IMR-90 (cell line): Measurements from ENCODE around the gene PAMR1. TPM values are rescaled to one million over a fixed set of nuclear protein-coding genes. Genes with fewer than 3 reads are reported as not detected.

Experiments used
- ATAC-seq: fragments of 200-7000 bp; cut with Tn5 transposase; 2 replicates; pipeline ENCODE4 v1.9.1; 2020; ENCODE audit warnings: low read depth, mild to moderate bottlenecking, moderate library complexity
- BruUV-seq: library from RNA; stranded (reverse); fragments of 400-500 nt; replicated peaks from 2 replicates; lab custom pipeline; 2021; lab: Mats Ljungman, UMichigan
- CTCF ChIA-PET: fragments of 300-600 bp; formaldehyde crosslinking; extraction: SDS; loops from one replicate; lab custom pipeline; 2021; ENCODE audit warnings: antibody characterized with exemption; lab: Yijun Ruan, JAX
- POLR2A ChIA-PET: fragments of 300-600 bp; sonication (Branson Sonifier 250); formaldehyde crosslinking; loops from one replicate; lab custom pipeline; 2022; ENCODE audit warnings: antibody characterized with exemption; ENCODE audit not compliant: unreplicated experiment; lab: Charles Lee
- DNase-seq: peaks from one replicate; pipeline ENCODE4 v3.0.0; 2013
- H2AFZ ChIP-seq: replicated peaks from 2 replicates; pipeline ENCODE3; 2013; ENCODE audit warnings: low read length, mild to moderate bottlenecking; ENCODE audit not compliant: poor library complexity
- H2AK5ac ChIP-seq: 2 replicates; pipeline ENCODE4 v1.6.1; 2013; ENCODE audit warnings: low read depth, low read length, inconsistent platforms
- H2AK9ac ChIP-seq: replicated peaks from 2 replicates; pipeline ENCODE3; 2013; ENCODE audit warnings: mild to moderate bottlenecking, low read depth, low read length, moderate library complexity; ENCODE audit not compliant: poor library complexity
- H2BK120ac ChIP-seq: 2 replicates; pipeline ENCODE4 v1.6.1; 2013; ENCODE audit warnings: low read depth, low read length, inconsistent platforms
- H2BK15ac ChIP-seq: 3 replicates; pipeline ENCODE4 v1.6.1; 2013; ENCODE audit warnings: low read depth, low read length, inconsistent platforms
- H2BK20ac ChIP-seq: 2 replicates; pipeline ENCODE4 v1.6.1; 2013; ENCODE audit warnings: low read depth, mild to moderate bottlenecking, inconsistent platforms, low read length, moderate library complexity
- H2BK5ac ChIP-seq: 2 replicates; pipeline ENCODE4 v1.6.1; 2013; ENCODE audit warnings: mild to moderate bottlenecking, low read depth, low read length, inconsistent platforms; ENCODE audit not compliant: poor library complexity, severe bottlenecking
- H3K14ac ChIP-seq: replicated peaks from 2 replicates; pipeline ENCODE4 v1.6.1; 2013; ENCODE audit warnings: low read depth, low read length, inconsistent platforms
- H3K18ac ChIP-seq: 2 replicates; pipeline ENCODE4 v1.6.1; 2013; ENCODE audit warnings: low read depth, low read length, control low read depth
- H3K23ac ChIP-seq: 2 replicates; pipeline ENCODE4 v1.6.1; 2013; ENCODE audit warnings: low read depth, low read length, inconsistent platforms
- H3K27ac ChIP-seq: 2 replicates; pipeline ENCODE4 v1.5.1; 2013; ENCODE audit warnings: mild to moderate bottlenecking, control low read depth, low read length; ENCODE audit not compliant: insufficient read depth
- H3K27me3 ChIP-seq: 2 replicates; pipeline ENCODE4 v1.6.1; 2013; ENCODE audit warnings: low read length; ENCODE audit not compliant: control insufficient read depth, insufficient read depth
- H3K36me3 ChIP-seq: 2 replicates; pipeline ENCODE4 v1.6.1; 2013; ENCODE audit warnings: low read length, mixed read lengths; ENCODE audit not compliant: control insufficient read depth, insufficient read depth
- H3K4ac ChIP-seq: 2 replicates; pipeline ENCODE4 v1.6.1; 2013; ENCODE audit warnings: low read depth, low read length, inconsistent platforms
- H3K4me1 ChIP-seq: 2 replicates; pipeline ENCODE4 v1.6.1; 2013; ENCODE audit warnings: low read length, mixed read lengths; ENCODE audit not compliant: control insufficient read depth, insufficient read depth
- H3K4me2 ChIP-seq: 2 replicates; pipeline ENCODE4 v1.6.1; 2013; ENCODE audit warnings: low read depth, mild to moderate bottlenecking, control low read depth, low read length, moderate library complexity
- H3K4me3 ChIP-seq: 2 replicates; pipeline ENCODE4 v1.5.1; 2013; ENCODE audit warnings: low read depth, mild to moderate bottlenecking, control low read depth, low read length, moderate library complexity; ENCODE audit not compliant: insufficient read depth
- H3K56ac ChIP-seq: 2 replicates; pipeline ENCODE4 v1.6.1; 2013; ENCODE audit warnings: low read length, inconsistent platforms; ENCODE audit not compliant: insufficient read depth; ENCODE audit errors: extremely low read depth
- H3K79me1 ChIP-seq, 2 experiments: 2 replicates each; pipeline ENCODE4 v1.6.1; 2013; ENCODE audit warnings: low read length in 2 of 2, inconsistent platforms in 1 of 2, low read depth in 1 of 2
- H3K9ac ChIP-seq: 2 replicates; pipeline ENCODE4 v1.6.1; 2013; ENCODE audit warnings: low read depth, low read length, control low read depth
- H3K9me1 ChIP-seq: 2 replicates; pipeline ENCODE4 v1.6.1; 2013; ENCODE audit warnings: low read length, inconsistent platforms; ENCODE audit not compliant: insufficient read depth
- H3K9me3 ChIP-seq: 2 replicates; pipeline ENCODE4 v1.6.1; 2013; ENCODE audit warnings: low read length; ENCODE audit not compliant: control insufficient read depth, insufficient read depth
- H4K20me1 ChIP-seq: 2 replicates; pipeline ENCODE4 v1.6.1; 2013; ENCODE audit warnings: low read length, inconsistent platforms; ENCODE audit not compliant: insufficient read depth
- H4K5ac ChIP-seq: 2 replicates; pipeline ENCODE4 v1.6.1; 2013; ENCODE audit warnings: mild to moderate bottlenecking, low read depth, low read length, control low read depth
- H4K8ac ChIP-seq, 2 experiments: 2 replicates each; pipeline ENCODE4 v1.6.1; 2013; ENCODE audit warnings: low read depth in 2 of 2, low read length in 2 of 2, control low read depth in 1 of 2, inconsistent platforms in 1 of 2
- H4K91ac ChIP-seq: 2 replicates; pipeline ENCODE4 v1.6.1; 2013; ENCODE audit warnings: low read depth, low read length, inconsistent platforms; ENCODE audit not compliant: insufficient read depth
- CHD1 ChIP-seq: IDR thresholded peaks from 2 replicates; pipeline ENCODE4 v1.6.1; 2012; ENCODE audit warnings: low read depth, low read length, improper control_type of control experiment
- MAFK ChIP-seq: IDR thresholded peaks from 2 replicates; pipeline ENCODE4 v1.6.1; 2012; ENCODE audit warnings: low read depth, low read length, improper control_type of control experiment
- MAZ ChIP-seq: IDR thresholded peaks from 2 replicates; pipeline ENCODE4 v1.6.1; 2012; ENCODE audit warnings: low read depth, mild to moderate bottlenecking, low read length, improper control_type of control experiment, moderate library complexity, borderline replicate concordance
- RFX5 ChIP-seq: IDR thresholded peaks from 2 replicates; pipeline ENCODE4 v1.8.0; 2012; ENCODE audit warnings: low read depth, mild to moderate bottlenecking, low read length, moderate library complexity
- WGBS, 2 experiments: methylation state at CpG; one replicate each; pipeline versions ENCODE4 v1.1.5 to v1.1.7; 2013; ENCODE audit warnings: missing lambda C conversion rate in 2 of 2; ENCODE audit not compliant: insufficient read length in 1 of 2; ENCODE audit errors: extremely low coverage in 2 of 2; 5-methylcytosine and 5-hydroxymethylcytosine counted together
- dilution Hi-C: fragments of 300-500 bp; cut with HindIII; formaldehyde crosslinking; loops from one replicate; pipeline ENCODE4 v1.14.3; 2018; ENCODE audit warnings: low sequenced_read_pairs; ENCODE audit not compliant: unreplicated experiment
- in situ Hi-C: fragments of 300-500 bp; cut with MboI; formaldehyde crosslinking; loops from 3 replicates; pipeline ENCODE4 v1.14.3; 2019; ENCODE audit warnings: low sequenced_read_pairs, inconsistent platforms, mixed read lengths
- intact Hi-C: fragments of 100-400 bp; cut with micrococcal nuclease; formaldehyde crosslinking; loops from 2 replicates; pipeline ENCODE4 v1.10.0; 2022
- polyA plus RNA-seq, 3 experiments: library from polyadenylated mRNA; depleted of rRNA; stranded (reverse); fragments of >200 nt; gene quantifications; 2 replicates each; pipeline ENCODE4 v1.2.3, GENCODE V29; 2012; ENCODE audit warnings: low replicate concordance in 1 of 3
- total RNA-seq: library from RNA; depleted of rRNA; stranded (reverse); fragments of >200 nt; gene quantifications from 2 replicates; pipeline ENCODE4 v1.2.3, GENCODE V29; 2012

The PAMR1 gene
- total and polyA plus RNA-seq, 2 of the 4 experiments (the other 2 are of a cell fraction): 70.7 to 80.7 TPM

DNA sequence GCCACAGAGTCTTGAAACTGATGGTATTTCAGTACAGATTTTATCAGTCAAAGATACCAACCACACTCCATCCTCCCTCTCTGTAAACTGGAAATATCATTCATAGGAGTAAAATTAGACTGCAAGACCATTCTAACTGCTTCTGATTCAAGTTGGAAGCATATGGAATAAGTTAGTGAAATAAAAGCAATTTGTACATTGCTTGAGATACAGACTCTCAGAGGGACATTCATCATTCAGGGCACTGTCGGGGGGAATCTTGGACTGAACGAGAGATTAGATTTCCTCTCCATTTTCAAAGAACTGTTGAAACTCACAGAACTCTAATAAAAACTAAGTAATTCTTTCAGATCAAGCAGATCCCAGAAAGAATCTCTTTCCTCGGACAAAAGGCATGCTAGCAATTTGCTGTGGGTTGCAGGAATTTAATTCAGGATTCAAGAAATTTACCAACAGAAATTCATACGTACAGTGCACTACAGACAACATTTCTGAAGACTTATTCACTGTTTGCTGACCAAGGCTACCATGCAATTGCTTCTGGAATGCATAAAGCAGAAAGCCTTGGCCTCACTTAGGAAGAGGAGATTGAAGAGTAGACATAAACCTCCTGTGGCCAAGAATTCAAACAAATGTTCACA is 34.1 kb downstream of the PAMR1 start (continued):
- TF ChIP-seq MAZ: no peak
- TF ChIP-seq CHD1: no peak

- Histone ChIP-seq H2BK120ac (peak overlapping the region; percentile 47), H2BK5ac (peak overlapping the region; percentile 32), H3K56ac (no peak overlapping the region), H2AK5ac (0 out of 2 replicates have a peak overlapping the region, but pooled peaks have one; percentile 47), H3K27me3 (no peaks in the 10 kb centered on the region), H3K27ac (peak overlapping the region; percentile 28; the same call in 1 of the 2 replicates), H4K5ac (no peak overlapping the region), H2AK9ac (no peak overlapping the region), H3K9me3 (peaks cover 2% of the 10 kb centered on the region), H3K4me3 (no peak overlapping the region), H3K9ac (0 out of 2 replicates have a peak overlapping the region, but pooled peaks have one; percentile 24), H2BK15ac (peak overlapping the region; percentile 59; the same call in 2 of the 3 replicates), H4K8ac (peak overlapping the region in 1 of 2 experiments; percentile 42; a peak in 2 of 4 replicates), H3K18ac (peak overlapping the region; percentile 45; the same call in 1 of the 2 replicates), H3K4me1 (peaks cover 27% of the 10 kb centered on the region), H2BK20ac (peak overlapping the region; percentile 59; the same call in 1 of the 2 replicates), H4K91ac (no peak overlapping the region), H3K4ac (peak overlapping the region; percentile 60; the same call in 1 of the 2 replicates), H3K23ac (no peak overlapping the region), H3K14ac (0 out of 2 replicates have a peak overlapping the region, but pooled peaks have one; percentile 14), H2AFZ (no peak overlapping the region), H4K20me1 (peaks cover 4% of the 10 kb centered on the region; the same call in 1 of the 2 replicates), H3K36me3 (peaks cover 14% of the 10 kb centered on the region), H3K79me1 (peaks cover 16 to 56% of the 10 kb centered on the region in 2 experiments), H3K9me1 (peaks cover 29% of the 10 kb centered on the region), H3K4me2 (no peak overlapping the region)
- no TSS peak for BruUV-seq
- dilution Hi-C loops: no loop called here
- intact Hi-C loops: loop anchor here (5.0 to 10.0 kb wide), 2 partner anchors 253 to 334 kb away; no protein-coding TSS in a partner anchor
- ChIA-PET CTCF (interaction anchor here (0.6 to 1.4 kb wide), 6 partner anchors 23 to 334 kb away, joined by 3 to 5 read pairs (median 3); partner anchors contain the start of gene PAMR1), POLR2A (interaction anchor here (0.6 kb wide), 1 partner anchor 360 kb away, joined by 7 read pairs; no protein-coding TSS in a partner anchor)
- DNase-seq: peak; percentile 49
- in situ Hi-C loops: loop anchor here (10.0 kb wide), 1 partner anchor 777 kb away; no protein-coding TSS in a partner anchor
- no CpG with 5 or more reads among the region's 1 CpG for WGBS, 2 experiments
- TF ChIP-seq MAFK: no peak
- TF ChIP-seq RFX5: no peak
- no peak for ATAC-seq
Observed at GRCh38 chr11:35488117-35488516, 37.3 kb downstream of the PAMR1 start.
